ENCODE results near the gene GADD45GIP1.

The GADD45GIP1 gene

GRCh38 chr19:12933287-12934072, 23.5 kb downstream of the GADD45GIP1 start, which contains the start of gene FARSA:
FARSA (minus strand) TSS chr19:12933711; CDS start chr19:12933696, 15 bp downstream.
- Histone ChIP-seq H3K9ac (ENCODE audit: low read depth, low read length, poor library complexity, severe bottlenecking) (peak within 1 kb of the TSS; percentile 96), H3K27me3 (ENCODE audit: insufficient read depth, low read length, poor library complexity, severe bottlenecking) (peaks cover 4% of the 10 kb centered on the region), H3K9me3 (ENCODE audit: insufficient read depth, low read depth, low read length) (no peaks in the 10 kb centered on the region), H3K79me2 (ENCODE audit: insufficient read depth, low read length) (peaks cover 63% of the 10 kb centered on the region), H3F3A (ENCODE audit: low read depth) (peaks cover 9% of the 10 kb centered on the region), H3K4me3 (ENCODE audit: low read length, poor library complexity, severe bottlenecking) (peak within 1 kb of the TSS; percentile 95), H3K9me2 (replicated peaks; ENCODE audit: low read depth, low read length) (no peaks in the 10 kb centered on the region), H4K20me1 (ENCODE audit: insufficient read depth, low read length, poor library complexity, severe bottlenecking) (peaks cover 25% of the 10 kb centered on the region), H3K36me3 (ENCODE audit: insufficient read depth, low read length) (peaks cover 11% of the 10 kb centered on the region; the same call in 1 of the 2 replicates), H3K4me2 (ENCODE audit: low read depth, low read length, poor library complexity, severe bottlenecking) (peak within 1 kb of the TSS; percentile 99), H2AFZ (ENCODE audit: low read length) (peak within 1 kb of the TSS; percentile 83), H3K4me1 (ENCODE audit: insufficient read depth, low read length, poor library complexity, severe bottlenecking) (peaks cover 52% of the 10 kb centered on the region)
- no peak for TF ChIP-seq EZH2phosphoT487 (IDR thresholded peaks at IDR 0.05; ENCODE audit: borderline replicate concordance)
- no peak for TF ChIP-seq CTCF (conservative IDR thresholded peaks at IDR 0.05; ENCODE audit: low read length)

GRCh38 chr19:12932392-12933286, 24.4 kb downstream of the GADD45GIP1 start:
- peaks cover 49% of the 10 kb centered on the region for H3K4me1 ChIP-seq (ENCODE audit: insufficient read depth, low read length, poor library complexity, severe bottlenecking)
- no peak overlapping the region for H2AFZ ChIP-seq (ENCODE audit: low read length)
- peak overlapping the region; percentile 95 for H3K4me3 ChIP-seq (ENCODE audit: low read length, poor library complexity, severe bottlenecking)
- H3K9ac ChIP-seq (ENCODE audit: low read depth, low read length, poor library complexity, severe bottlenecking), result peak overlapping the region; percentile 96
- H3K79me2 ChIP-seq (ENCODE audit: insufficient read depth, low read length), result peaks cover 68% of the 10 kb centered on the region
- H3K4me2 ChIP-seq (ENCODE audit: low read depth, low read length, poor library complexity, severe bottlenecking), result peak overlapping the region; percentile 99
- H3K36me3 ChIP-seq (ENCODE audit: insufficient read depth, low read length), result peaks cover 17% of the 10 kb centered on the region; the same call in 1 of the 2 replicates
- H3F3A ChIP-seq (ENCODE audit: low read depth), result peaks cover 5% of the 10 kb centered on the region
- H3K9me2 ChIP-seq (replicated peaks; ENCODE audit: low read depth, low read length), result no peaks in the 10 kb centered on the region
- H4K20me1 ChIP-seq (ENCODE audit: insufficient read depth, low read length, poor library complexity, severe bottlenecking), result peaks cover 25% of the 10 kb centered on the region
- H3K27me3 ChIP-seq (ENCODE audit: insufficient read depth, low read length, poor library complexity, severe bottlenecking), result peaks cover 4% of the 10 kb centered on the region
- TF ChIP-seq CTCF (conservative IDR thresholded peaks at IDR 0.05; ENCODE audit: low read length), result no peak
- H3K9me3 ChIP-seq (ENCODE audit: insufficient read depth, low read depth, low read length), result no peaks in the 10 kb centered on the region

DNA sequence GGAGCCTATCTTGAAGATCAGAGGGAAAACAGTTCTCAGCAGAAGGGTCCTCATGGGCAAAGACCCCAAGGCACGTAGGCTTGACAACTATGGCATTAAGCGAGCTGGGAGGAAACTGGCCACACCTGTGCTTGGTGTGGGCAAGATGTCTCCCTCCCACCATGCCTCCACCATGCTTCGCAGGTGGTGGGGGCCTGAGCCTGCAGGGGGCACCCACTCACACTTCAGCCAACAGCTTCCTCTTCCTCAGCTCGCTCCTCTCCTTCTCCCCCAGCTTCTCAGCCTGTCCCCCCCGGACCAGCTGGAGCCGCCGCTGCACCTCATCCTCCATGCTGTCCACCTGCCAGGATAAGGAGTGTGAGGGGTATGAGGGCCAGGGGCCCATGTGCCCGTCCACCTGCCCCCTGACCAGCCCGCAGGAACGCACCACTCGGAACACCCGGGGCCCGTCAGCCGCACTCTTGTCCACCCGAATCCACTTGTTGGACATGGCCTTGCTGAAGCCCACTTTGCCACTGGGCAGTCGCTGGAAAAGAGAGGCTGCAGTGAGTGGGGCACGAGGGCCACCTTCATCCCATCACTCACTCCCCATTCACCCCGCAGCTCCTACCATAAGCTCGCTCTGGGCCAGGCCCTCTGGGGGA, 26.9 kb downstream of the GADD45GIP1 start:
- H3F3A ChIP-seq (ENCODE audit: low read depth), result no peaks in the 10 kb centered on the region
- H3K36me3 ChIP-seq (ENCODE audit: insufficient read depth, low read length), result peaks cover 32% of the 10 kb centered on the region; the same call in 1 of the 2 replicates
- peaks cover 4% of the 10 kb centered on the region for H3K27me3 ChIP-seq (ENCODE audit: insufficient read depth, low read length, poor library complexity, severe bottlenecking)
- peaks cover 25% of the 10 kb centered on the region for H4K20me1 ChIP-seq (ENCODE audit: insufficient read depth, low read length, poor library complexity, severe bottlenecking)
- peaks cover 30% of the 10 kb centered on the region for H3K4me1 ChIP-seq (ENCODE audit: insufficient read depth, low read length, poor library complexity, severe bottlenecking)
- H2AFZ ChIP-seq (ENCODE audit: low read length), result no peak overlapping the region
- no peaks in the 10 kb centered on the region for H3K9me3 ChIP-seq (ENCODE audit: insufficient read depth, low read depth, low read length)
- peak overlapping the region; percentile 95 for H3K4me3 ChIP-seq (ENCODE audit: low read length, poor library complexity, severe bottlenecking)
- peak overlapping the region; percentile 96 for H3K9ac ChIP-seq (ENCODE audit: low read depth, low read length, poor library complexity, severe bottlenecking)
- H3K79me2 ChIP-seq (ENCODE audit: insufficient read depth, low read length), result peaks cover 73% of the 10 kb centered on the region
- H3K9me2 ChIP-seq (replicated peaks; ENCODE audit: low read depth, low read length), result no peaks in the 10 kb centered on the region
- TF ChIP-seq EZH2phosphoT487 (IDR thresholded peaks at IDR 0.05; ENCODE audit: borderline replicate concordance) (no peak), CTCF (conservative IDR thresholded peaks at IDR 0.05; ENCODE audit: low read length) (peak; percentile 34)
- peak overlapping the region; percentile 99 for H3K4me2 ChIP-seq (ENCODE audit: low read depth, low read length, poor library complexity, severe bottlenecking)
